KMS-11 (cell line): Measurements from ENCODE around the gene HIF3A.

Experiments used
- H2AFZ ChIP-seq: fragments of 200-600 bp; sonication (generic); 2 replicates; pipeline ENCODE4 v1.6.1; 2016; ENCODE audit warnings: antibody characterized with exemption, mixed run types, low read depth
- H3K27ac ChIP-seq: fragments of 200-600 bp; sonication (generic); 2 replicates; pipeline ENCODE4 v1.6.1; 2016; ENCODE audit warnings: mild to moderate bottlenecking, mixed run types
- H3K27me3 ChIP-seq: fragments of 200-600 bp; sonication (generic); 2 replicates; pipeline ENCODE4 v1.6.1; 2017; ENCODE audit warnings: mild to moderate bottlenecking, low read depth, mixed run types, moderate library complexity; ENCODE audit not compliant: insufficient read depth
- H3K36me3 ChIP-seq: fragments of 200-600 bp; sonication (generic); 2 replicates; pipeline ENCODE4 v1.6.1; 2017; ENCODE audit warnings: mild to moderate bottlenecking, mixed run types; ENCODE audit not compliant: insufficient read depth
- H3K4me1 ChIP-seq: fragments of 200-600 bp; sonication (generic); 2 replicates; pipeline ENCODE4 v1.6.1; 2016; ENCODE audit warnings: mild to moderate bottlenecking, low read depth, mixed run types; ENCODE audit not compliant: poor library complexity, severe bottlenecking
- H3K4me2 ChIP-seq: fragments of 200-600 bp; sonication (generic); 2 replicates; pipeline ENCODE4 v1.7.0; 2016; ENCODE audit warnings: mild to moderate bottlenecking, mixed run types
- H3K4me3 ChIP-seq: fragments of 200-600 bp; sonication (generic); IDR thresholded peaks from 2 replicates; pipeline ENCODE4 v1.6.1; 2017; ENCODE audit warnings: low read depth, low read length, mixed read lengths; ENCODE audit not compliant: insufficient read depth
- H3K79me2 ChIP-seq: fragments of 200-600 bp; sonication (generic); 2 replicates; pipeline ENCODE4 v1.6.1; 2016; ENCODE audit warnings: low read depth, mixed run types; ENCODE audit not compliant: insufficient read depth
- H3K9ac ChIP-seq: fragments of 200-600 bp; sonication (generic); 2 replicates; pipeline ENCODE4 v1.6.1; 2016; ENCODE audit warnings: mild to moderate bottlenecking, mixed run types
- H4K20me1 ChIP-seq: fragments of 200-600 bp; sonication (generic); 2 replicates; pipeline ENCODE4 v1.6.1; 2016; ENCODE audit warnings: mild to moderate bottlenecking, mixed run types; ENCODE audit not compliant: insufficient read depth
- TF ChIP-seq, protein P1 (sequence below): fragments of 200-600 bp; sonication (generic); conservative IDR thresholded peaks from 2 replicates; pipeline ENCODE4 v1.6.1; 2017; ENCODE audit warnings: low read depth, mild to moderate bottlenecking, antibody characterized with exemption, low read length, moderate library complexity, mixed read lengths

The HIF3A gene

DNA sequence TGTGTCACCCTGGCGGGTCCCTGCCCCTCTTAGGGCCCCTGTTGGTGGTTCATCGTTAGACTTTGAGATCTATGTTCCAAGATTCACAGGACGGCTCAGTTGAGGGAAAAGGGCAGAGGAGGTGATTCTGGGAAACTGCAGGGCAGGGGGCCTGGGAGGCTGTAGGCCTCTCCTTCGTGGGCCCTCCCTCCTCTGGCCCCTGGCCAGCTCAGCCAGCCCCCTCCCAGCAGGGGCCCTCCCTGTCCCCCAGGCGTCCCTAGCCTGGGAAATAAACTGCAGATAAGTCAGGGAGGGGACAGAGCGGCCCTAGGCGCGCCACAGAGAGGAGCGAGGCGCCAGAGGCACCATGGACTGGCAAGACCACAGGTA, 6.5 kb downstream of the HIF3A start:
- H3K36me3 ChIP-seq, result no peaks in the 10 kb centered on the region
- H3K27me3 ChIP-seq, result peaks cover 18% of the 10 kb centered on the region
- no peak overlapping the region for H3K4me3 ChIP-seq
- TF ChIP-seq, protein P1, sequence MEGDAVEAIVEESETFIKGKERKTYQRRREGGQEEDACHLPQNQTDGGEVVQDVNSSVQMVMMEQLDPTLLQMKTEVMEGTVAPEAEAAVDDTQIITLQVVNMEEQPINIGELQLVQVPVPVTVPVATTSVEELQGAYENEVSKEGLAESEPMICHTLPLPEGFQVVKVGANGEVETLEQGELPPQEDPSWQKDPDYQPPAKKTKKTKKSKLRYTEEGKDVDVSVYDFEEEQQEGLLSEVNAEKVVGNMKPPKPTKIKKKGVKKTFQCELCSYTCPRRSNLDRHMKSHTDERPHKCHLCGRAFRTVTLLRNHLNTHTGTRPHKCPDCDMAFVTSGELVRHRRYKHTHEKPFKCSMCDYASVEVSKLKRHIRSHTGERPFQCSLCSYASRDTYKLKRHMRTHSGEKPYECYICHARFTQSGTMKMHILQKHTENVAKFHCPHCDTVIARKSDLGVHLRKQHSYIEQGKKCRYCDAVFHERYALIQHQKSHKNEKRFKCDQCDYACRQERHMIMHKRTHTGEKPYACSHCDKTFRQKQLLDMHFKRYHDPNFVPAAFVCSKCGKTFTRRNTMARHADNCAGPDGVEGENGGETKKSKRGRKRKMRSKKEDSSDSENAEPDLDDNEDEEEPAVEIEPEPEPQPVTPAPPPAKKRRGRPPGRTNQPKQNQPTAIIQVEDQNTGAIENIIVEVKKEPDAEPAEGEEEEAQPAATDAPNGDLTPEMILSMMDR, result no peak
- peaks cover 9% of the 10 kb centered on the region for H3K4me1 ChIP-seq
- H2AFZ ChIP-seq, result no peak overlapping the region
- H3K9ac ChIP-seq, result no peak overlapping the region
- H3K79me2 ChIP-seq, result no peaks in the 10 kb centered on the region
- H3K27ac ChIP-seq, result no peak overlapping the region
- H3K4me2 ChIP-seq, result no peak overlapping the region
- H4K20me1 ChIP-seq, result no peaks in the 10 kb centered on the region

GRCh38 chr19:46303691-46304397, 7.0 kb downstream of the HIF3A start:
- Histone ChIP-seq H4K20me1 (no peaks in the 10 kb centered on the region), H2AFZ (no peak overlapping the region), H3K79me2 (no peaks in the 10 kb centered on the region), H3K4me2 (no peak overlapping the region), H3K27me3 (peaks cover 18% of the 10 kb centered on the region), H3K9ac (no peak overlapping the region), H3K27ac (no peak overlapping the region), H3K36me3 (no peaks in the 10 kb centered on the region), H3K4me1 (peaks cover 4% of the 10 kb centered on the region), H3K4me3 (no peak overlapping the region)
- TF ChIP-seq, protein P1, result no peak

GRCh38 chr19:46306501-46306900, 9.7 kb downstream of the HIF3A start:
- no peak overlapping the region for H3K27ac ChIP-seq
- H3K79me2 ChIP-seq, result no peaks in the 10 kb centered on the region
- no peaks in the 10 kb centered on the region for H3K4me1 ChIP-seq
- H2AFZ ChIP-seq, result no peak overlapping the region
- H3K9ac ChIP-seq, result no peak overlapping the region
- H3K4me3 ChIP-seq, result no peak overlapping the region
- peaks cover 28% of the 10 kb centered on the region for H3K27me3 ChIP-seq
- TF ChIP-seq, protein P1, result no peak
- no peaks in the 10 kb centered on the region for H4K20me1 ChIP-seq
- no peak overlapping the region for H3K4me2 ChIP-seq
- no peaks in the 10 kb centered on the region for H3K36me3 ChIP-seq

GRCh38 chr19:46308510-46308909, 11.7 kb downstream of the HIF3A start:
- no peak overlapping the region for H3K4me2 ChIP-seq
- no peaks in the 10 kb centered on the region for H3K4me1 ChIP-seq
- no peak overlapping the region for H2AFZ ChIP-seq
- H3K4me3 ChIP-seq, result no peak overlapping the region
- peaks cover 34% of the 10 kb centered on the region for H3K27me3 ChIP-seq
- no peaks in the 10 kb centered on the region for H3K79me2 ChIP-seq
- no peaks in the 10 kb centered on the region for H4K20me1 ChIP-seq
- no peak overlapping the region for H3K27ac ChIP-seq
- H3K36me3 ChIP-seq, result no peaks in the 10 kb centered on the region
- no peak overlapping the region for H3K9ac ChIP-seq
- TF ChIP-seq, protein P1, result no peak
